ENCODE results near the gene NONO. TPM values are rescaled to one million over a fixed set of nuclear protein-coding genes. Genes with fewer than 3 reads are reported as not detected.
"Not testable (repeated sequence)": the region's sequence is repeated elsewhere in the genome, so short reads cannot be mapped to it uniquely, and the experiment has no call there.

NONO gene
- total RNA-seq, 1 experiment from 2014 or later = 705 TPM

- H3K9me3 ChIP-seq (ENCODE audit: low read depth, low read length, poor library complexity, severe bottlenecking); POLR2A ChIA-PET (ENCODE audit: low non-redundant PET); H3K27me3 ChIP-seq (replicated peaks; ENCODE audit: insufficient read depth, low read depth, low read length, poor library complexity); H3K36me3 ChIP-seq (ENCODE audit: insufficient read depth, low read length, poor library complexity, severe bottlenecking); CTCF ChIA-PET; H3K4me3 ChIP-seq (ENCODE audit: low read depth, low read length, poor library complexity, severe bottlenecking); H3K4me1 ChIP-seq (ENCODE audit: insufficient read depth, low read length, poor library complexity, severe bottlenecking); DNase-seq (ENCODE audit: low spot score); BruUV-seq (replicated peaks); H3K27ac ChIP-seq (ENCODE audit: low read depth, low read length, poor library complexity, severe bottlenecking); intact Hi-C loops (cut with micrococcal nuclease; ENCODE audit: unreplicated experiment): not testable (repeated sequence)
Observed at GRCh38 chrX:71349867-71350266, 66.4 kb downstream of the NONO start.

Other genes starting within 250 kb of the NONO start
- 54.4 and 58.9 TPM in 2 replicates for gene SNX12, start 215.3 kb upstream of the NONO start, total RNA-seq (2021)
- gene FOXO4, start 187.8 kb upstream of the NONO start, total RNA-seq (2021) = 7.0 and 10.8 TPM in 2 replicates
- not detected in 2 replicates for gene CXorf65, start 176.9 kb upstream of the NONO start, total RNA-seq (2021)
- gene IL2RG, start 172.1 kb upstream of the NONO start, total RNA-seq (2021) = 2.8 and 3.0 TPM in 2 replicates
- gene MED12, start 165.0 kb upstream of the NONO start, total RNA-seq (2021) = 51.6 and 63.3 TPM in 2 replicates
- 1.2 and 1.7 TPM in 2 replicates for gene NLGN3, start 138.8 kb upstream of the NONO start, total RNA-seq (2021)
- not detected in 2 replicates for gene GJB1, start 60.4 kb upstream of the NONO start, total RNA-seq (2021)
- gene ZMYM3, start 29.5 kb upstream of the NONO start, total RNA-seq (2021) = 47.6 and 52.7 TPM in 2 replicates
- gene ITGB1BP2, start 18.1 kb downstream of the NONO start, total RNA-seq (2021) = 6.6 and 7.0 TPM in 2 replicates
- 30.3 and 38.5 TPM in 2 replicates for gene TAF1, start 82.7 kb downstream of the NONO start, total RNA-seq (2021)
- 130 and 150 TPM in 2 replicates for gene OGT, start 249.5 kb downstream of the NONO start, total RNA-seq (2021)

All from A673 (cell line).